GM12873 (cell line): ENCODE data around the gene ATP8A1.

ENCODE experiments used
- TF ChIP-seq, protein P1 (sequence below): IDR thresholded peaks from 2 replicates; pipeline ENCODE4 v1.5.1; 2012; ENCODE audit warnings: low read depth, mild to moderate bottlenecking, moderate library complexity, low read length, control low read depth; ENCODE audit not compliant: insufficient read depth; ENCODE audit errors: missing control alignments

The ATP8A1 gene

DNA sequence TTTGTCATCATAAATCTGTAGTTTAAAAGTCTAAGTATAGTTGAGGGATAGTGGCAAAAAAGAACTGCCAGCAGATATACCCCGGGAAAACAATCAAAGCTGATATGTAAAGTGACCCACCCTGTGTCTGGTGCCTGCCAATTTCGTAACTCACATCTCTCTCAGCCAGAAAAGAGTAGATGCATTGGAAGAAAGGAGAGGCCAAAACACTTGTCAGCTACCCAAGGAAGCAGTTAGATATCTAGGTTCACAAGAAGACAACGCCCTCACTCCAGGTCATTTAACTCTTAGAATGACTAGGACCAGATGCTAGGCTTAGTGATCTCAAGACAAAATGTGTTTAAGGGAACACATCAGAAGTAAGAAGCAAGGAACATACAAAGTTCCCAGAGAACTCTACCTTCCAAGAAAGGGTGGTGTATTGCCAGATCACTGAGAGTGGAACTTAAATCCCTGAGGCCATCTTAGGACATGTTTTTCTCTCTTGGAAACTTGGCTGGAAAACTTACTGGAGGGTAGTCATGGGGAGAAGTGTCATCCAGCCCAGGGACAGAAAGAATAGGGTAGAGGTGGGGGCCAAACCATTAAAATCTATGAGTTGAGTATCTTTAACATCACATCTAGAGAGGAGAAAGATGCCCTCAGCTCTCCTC, 133.7 kb downstream of the ATP8A1 start:
- TF ChIP-seq, protein P1, sequence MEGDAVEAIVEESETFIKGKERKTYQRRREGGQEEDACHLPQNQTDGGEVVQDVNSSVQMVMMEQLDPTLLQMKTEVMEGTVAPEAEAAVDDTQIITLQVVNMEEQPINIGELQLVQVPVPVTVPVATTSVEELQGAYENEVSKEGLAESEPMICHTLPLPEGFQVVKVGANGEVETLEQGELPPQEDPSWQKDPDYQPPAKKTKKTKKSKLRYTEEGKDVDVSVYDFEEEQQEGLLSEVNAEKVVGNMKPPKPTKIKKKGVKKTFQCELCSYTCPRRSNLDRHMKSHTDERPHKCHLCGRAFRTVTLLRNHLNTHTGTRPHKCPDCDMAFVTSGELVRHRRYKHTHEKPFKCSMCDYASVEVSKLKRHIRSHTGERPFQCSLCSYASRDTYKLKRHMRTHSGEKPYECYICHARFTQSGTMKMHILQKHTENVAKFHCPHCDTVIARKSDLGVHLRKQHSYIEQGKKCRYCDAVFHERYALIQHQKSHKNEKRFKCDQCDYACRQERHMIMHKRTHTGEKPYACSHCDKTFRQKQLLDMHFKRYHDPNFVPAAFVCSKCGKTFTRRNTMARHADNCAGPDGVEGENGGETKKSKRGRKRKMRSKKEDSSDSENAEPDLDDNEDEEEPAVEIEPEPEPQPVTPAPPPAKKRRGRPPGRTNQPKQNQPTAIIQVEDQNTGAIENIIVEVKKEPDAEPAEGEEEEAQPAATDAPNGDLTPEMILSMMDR, result no peak

DNA sequence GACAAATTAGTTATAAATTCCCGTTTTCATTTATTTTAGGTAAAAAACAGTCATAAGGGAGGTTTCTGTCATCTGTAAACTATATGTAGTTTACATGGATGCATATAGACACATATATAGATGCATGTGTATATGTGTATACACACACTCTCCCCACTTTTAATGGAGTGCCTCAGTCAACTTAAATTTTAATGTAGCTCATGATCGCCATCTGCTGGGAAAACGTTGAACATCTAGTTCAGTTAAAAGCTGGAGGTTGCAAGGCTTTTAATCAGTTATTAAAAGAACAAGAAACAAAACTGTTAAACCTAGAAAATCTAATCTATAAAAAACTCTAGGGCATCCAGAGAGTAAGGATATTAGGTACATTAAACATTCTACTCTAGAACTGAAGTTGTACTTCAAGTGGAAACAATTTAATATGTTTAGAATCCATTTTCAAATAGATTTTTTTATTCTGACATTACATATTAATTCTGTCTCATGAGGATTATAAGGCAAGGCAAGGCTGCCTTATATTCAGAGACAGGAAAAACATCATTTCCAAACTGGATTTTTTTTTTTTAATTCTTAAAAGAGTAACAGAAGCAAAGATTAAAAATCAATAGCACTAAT, 137.0 kb downstream of the ATP8A1 start:
- TF ChIP-seq, protein P1, result peak; percentile 47

DNA sequence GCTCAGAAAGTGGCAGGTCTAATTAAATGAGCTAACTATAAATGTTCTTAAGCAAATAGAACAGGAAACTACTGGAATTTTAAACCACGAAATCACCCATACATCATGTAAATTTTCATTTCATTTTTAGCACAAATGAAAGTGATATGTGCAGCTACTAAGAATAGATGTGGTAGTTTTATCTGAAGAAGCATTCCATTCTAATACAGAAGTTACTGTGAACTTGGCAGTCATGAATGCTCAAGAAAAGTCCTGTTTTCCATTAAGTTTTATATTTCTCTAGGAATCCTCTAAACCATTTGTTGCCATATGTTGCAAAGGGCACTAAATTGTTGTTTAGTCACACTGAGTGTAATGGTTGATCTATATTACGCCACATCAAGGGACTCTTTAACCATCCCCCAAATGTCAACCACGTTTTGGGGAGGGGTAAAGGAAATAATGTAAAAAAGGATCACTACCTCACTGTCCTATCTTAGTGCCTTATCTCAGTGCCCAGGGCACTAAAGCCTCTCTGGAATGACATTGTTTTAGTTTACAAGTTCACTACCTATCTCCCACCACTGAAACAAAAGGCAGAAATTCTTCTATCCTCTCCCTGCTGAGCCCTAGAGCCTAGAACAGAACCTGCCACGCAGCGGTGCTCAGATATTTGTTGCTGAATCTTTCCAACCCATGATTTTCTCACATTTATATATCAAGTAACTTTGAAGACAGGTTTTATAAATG, 141.6 kb downstream of the ATP8A1 start:
- TF ChIP-seq, protein P1, result no peak

DNA sequence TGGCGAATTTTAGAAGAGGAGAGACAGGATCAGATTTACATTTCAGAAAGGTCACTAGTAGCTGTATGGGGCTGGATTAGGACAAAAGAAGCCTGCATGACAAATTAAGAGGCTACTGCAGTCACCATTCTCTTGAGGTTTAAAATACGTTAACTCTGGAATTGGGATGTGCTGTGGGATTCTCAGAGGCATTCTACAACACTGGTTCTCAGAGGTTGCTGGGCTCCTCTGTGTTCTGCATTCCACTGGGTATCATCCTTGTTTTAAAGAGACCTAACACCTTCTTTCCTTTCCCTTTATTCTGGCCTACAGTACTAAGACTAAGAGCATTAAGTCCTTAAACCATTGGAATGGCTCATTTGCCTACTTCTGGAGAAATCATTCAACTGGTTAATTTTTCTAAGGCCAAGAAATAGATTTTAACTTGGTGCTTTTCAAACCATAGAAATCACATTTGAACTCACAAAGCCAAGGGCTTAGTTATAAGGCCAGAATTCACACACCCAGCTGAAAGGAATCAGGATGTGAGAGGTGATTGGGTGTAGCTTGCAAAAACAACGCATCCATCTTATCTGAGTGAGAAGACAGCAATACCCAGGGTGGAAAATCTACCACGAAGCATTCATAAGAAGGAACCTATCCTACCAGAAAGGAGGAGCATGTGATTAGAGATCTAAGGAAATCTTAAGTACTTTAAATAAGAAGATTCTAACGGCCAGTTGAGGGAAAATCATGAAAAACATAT, 143.0 kb downstream of the ATP8A1 start:
- TF ChIP-seq, protein P1, result no peak

DNA sequence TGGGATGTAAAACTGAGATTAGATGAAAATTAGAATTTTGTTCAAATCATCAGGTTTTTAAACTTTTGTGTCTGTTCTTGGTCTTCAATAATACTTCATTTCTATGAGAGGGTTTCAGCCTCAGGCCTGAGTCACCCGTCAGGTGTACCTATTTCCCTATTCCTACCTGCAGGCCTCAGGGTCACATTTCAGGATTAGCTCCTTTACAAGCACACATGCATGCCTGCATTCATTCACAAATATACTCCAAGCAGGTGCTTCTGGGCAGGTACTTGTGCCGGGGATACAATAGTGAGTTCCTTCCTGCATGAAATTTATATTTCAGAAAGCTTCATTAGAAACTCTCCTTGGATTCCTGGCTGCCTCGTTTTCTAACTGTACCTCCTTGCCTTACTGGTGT, 144.7 kb downstream of the ATP8A1 start:
- TF ChIP-seq, protein P1, result no peak

DNA sequence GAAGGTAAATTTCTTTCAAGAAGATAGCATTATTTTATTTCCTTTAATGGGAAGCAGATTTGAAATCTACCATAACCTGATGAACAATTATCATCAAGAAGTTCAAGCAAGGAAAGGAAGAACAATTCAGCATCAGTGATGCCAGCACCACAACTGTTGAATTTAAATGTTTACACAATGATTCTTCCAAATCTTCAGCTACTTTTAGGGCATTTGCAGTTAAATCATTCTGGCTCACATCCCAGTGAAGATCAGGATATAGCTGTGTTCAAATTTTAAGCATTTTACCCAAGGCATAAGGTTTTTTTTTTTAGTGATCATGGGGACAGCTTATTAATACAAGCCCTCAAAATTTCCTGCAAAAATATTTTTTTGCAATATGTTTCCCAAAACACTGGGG, 146.7 kb downstream of the ATP8A1 start:
- TF ChIP-seq, protein P1, result no peak
